ENCODE results near the gene HCK. TPM values are rescaled to one million over a fixed set of nuclear protein-coding genes. Genes with fewer than 3 reads are reported as not detected.

Gene HCK
- total RNA-seq, 1 experiment from 2014 or later, result not detected

DNA sequence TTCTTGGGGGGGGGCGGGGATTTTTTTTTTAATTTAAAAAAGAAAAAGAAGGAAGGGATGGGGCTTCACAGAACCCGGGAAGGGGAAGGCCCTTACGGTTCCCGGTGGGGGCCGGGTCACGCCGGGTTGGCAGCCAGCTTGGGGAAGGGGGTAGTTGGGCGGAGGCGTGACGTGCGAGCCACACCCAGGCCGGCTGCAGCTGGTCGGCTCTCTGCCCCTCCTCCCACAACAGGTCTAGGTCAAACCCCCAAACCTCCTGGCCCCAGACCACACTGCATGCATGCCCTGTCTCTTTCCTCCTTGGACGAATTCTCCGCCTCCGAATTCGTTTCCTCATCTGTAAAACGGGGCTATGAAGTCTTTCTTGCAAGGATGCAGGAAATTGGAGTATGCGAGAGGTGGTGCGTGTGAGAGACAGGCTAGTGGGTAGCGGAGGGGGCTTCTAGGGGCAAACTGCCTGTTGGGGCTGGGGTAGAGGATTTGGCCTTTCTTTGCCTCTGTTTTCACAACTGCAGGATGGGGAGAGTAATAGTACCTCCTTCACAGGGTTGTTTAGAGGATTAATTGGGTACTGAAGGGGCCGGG lies 828 bp downstream of the HCK start:
- H4K20me1 ChIP-seq (ENCODE audit: insufficient read depth), result no peaks in the 10 kb centered on the region; the same call in 1 of the 2 replicates
- H3K27me3 ChIP-seq (ENCODE audit: insufficient read depth, low read depth), result peaks cover 80% of the 10 kb centered on the region
- H3K36me3 ChIP-seq (ENCODE audit: low read depth), result no peaks in the 10 kb centered on the region
- intact Hi-C loops (cut with micrococcal nuclease; ENCODE audit: unreplicated experiment), result no loop called here
- H3K79me2 ChIP-seq (ENCODE audit: low read depth), result no peaks in the 10 kb centered on the region
- BruUV-seq (replicated peaks), result no TSS peak
- no peaks in the 10 kb centered on the region for H3K4me1 ChIP-seq (replicated peaks; ENCODE audit: insufficient read depth)
- no peak for DNase-seq
- no peak overlapping the region for H3K4me2 ChIP-seq
- no peaks in the 10 kb centered on the region for H3K9me2 ChIP-seq (ENCODE audit: insufficient read depth)
- TF ChIP-seq, protein P1, sequence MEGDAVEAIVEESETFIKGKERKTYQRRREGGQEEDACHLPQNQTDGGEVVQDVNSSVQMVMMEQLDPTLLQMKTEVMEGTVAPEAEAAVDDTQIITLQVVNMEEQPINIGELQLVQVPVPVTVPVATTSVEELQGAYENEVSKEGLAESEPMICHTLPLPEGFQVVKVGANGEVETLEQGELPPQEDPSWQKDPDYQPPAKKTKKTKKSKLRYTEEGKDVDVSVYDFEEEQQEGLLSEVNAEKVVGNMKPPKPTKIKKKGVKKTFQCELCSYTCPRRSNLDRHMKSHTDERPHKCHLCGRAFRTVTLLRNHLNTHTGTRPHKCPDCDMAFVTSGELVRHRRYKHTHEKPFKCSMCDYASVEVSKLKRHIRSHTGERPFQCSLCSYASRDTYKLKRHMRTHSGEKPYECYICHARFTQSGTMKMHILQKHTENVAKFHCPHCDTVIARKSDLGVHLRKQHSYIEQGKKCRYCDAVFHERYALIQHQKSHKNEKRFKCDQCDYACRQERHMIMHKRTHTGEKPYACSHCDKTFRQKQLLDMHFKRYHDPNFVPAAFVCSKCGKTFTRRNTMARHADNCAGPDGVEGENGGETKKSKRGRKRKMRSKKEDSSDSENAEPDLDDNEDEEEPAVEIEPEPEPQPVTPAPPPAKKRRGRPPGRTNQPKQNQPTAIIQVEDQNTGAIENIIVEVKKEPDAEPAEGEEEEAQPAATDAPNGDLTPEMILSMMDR (conservative IDR thresholded peaks at IDR 0.05), result no peak
- no peak for TF ChIP-seq EZH2 (IDR thresholded peaks at IDR 0.05; ENCODE audit: low read depth)
- ChIA-PET POLR2A (ENCODE audit: unreplicated experiment) (no interaction called here), CTCF (no interaction called here)
- no peak overlapping the region for H3K27ac ChIP-seq
- H2AFZ ChIP-seq, result no peak overlapping the region
- H3K9me3 ChIP-seq (ENCODE audit: insufficient read depth, low read depth), result no peaks in the 10 kb centered on the region
- no peaks in the 10 kb centered on the region for H3F3A ChIP-seq (ENCODE audit: insufficient read depth, low read depth)
- no peak overlapping the region for H3K4me3 ChIP-seq

DNA sequence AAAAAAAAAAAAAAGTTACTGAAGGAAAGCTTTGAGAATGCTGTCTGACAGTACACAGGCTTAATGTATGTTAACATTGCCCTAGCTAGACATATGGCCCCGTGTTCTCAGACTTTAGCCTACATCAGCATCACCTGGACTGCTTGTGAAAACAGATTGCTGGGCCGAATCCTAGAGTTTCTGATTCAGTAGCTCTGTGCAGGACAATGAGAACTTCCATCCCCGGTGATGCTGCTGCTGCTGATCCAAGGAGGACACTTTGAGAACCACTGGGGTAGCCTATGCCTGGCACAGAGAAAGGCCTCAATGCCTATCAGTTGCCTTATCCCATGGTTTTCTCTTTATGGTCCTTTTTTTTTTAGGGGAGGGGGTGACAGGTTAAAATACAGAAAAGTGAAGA lies 1.6 kb downstream of the HCK start:
- Histone ChIP-seq H3F3A (ENCODE audit: insufficient read depth, low read depth) (no peaks in the 10 kb centered on the region), H3K4me2 (no peak overlapping the region), H3K4me3 (no peak overlapping the region), H3K9me2 (ENCODE audit: insufficient read depth) (no peaks in the 10 kb centered on the region), H2AFZ (no peak overlapping the region), H4K20me1 (ENCODE audit: insufficient read depth) (no peaks in the 10 kb centered on the region; the same call in 1 of the 2 replicates), H3K9me3 (ENCODE audit: insufficient read depth, low read depth) (no peaks in the 10 kb centered on the region), H3K4me1 (replicated peaks; ENCODE audit: insufficient read depth) (no peaks in the 10 kb centered on the region), H3K36me3 (ENCODE audit: low read depth) (no peaks in the 10 kb centered on the region), H3K79me2 (ENCODE audit: low read depth) (no peaks in the 10 kb centered on the region), H3K27me3 (ENCODE audit: insufficient read depth, low read depth) (peaks cover 82% of the 10 kb centered on the region), H3K27ac (no peak overlapping the region)
- ChIA-PET POLR2A (ENCODE audit: unreplicated experiment) (interaction anchor here (0.6 kb wide), 1 partner anchor 380 kb away, joined by 3 read pairs; no protein-coding TSS in a partner anchor), CTCF (interaction anchor here (0.6 to 0.7 kb wide), 3 partner anchors 18 to 241 kb away, joined by 5 to 12 read pairs (median 8); no protein-coding TSS in a partner anchor)
- TF ChIP-seq, protein P1 (conservative IDR thresholded peaks at IDR 0.05), result no peak
- no peak for TF ChIP-seq EZH2 (IDR thresholded peaks at IDR 0.05; ENCODE audit: low read depth)
- BruUV-seq (replicated peaks), result no TSS peak
- no peak for DNase-seq
- intact Hi-C loops (cut with micrococcal nuclease; ENCODE audit: unreplicated experiment), result no loop called here

DNA sequence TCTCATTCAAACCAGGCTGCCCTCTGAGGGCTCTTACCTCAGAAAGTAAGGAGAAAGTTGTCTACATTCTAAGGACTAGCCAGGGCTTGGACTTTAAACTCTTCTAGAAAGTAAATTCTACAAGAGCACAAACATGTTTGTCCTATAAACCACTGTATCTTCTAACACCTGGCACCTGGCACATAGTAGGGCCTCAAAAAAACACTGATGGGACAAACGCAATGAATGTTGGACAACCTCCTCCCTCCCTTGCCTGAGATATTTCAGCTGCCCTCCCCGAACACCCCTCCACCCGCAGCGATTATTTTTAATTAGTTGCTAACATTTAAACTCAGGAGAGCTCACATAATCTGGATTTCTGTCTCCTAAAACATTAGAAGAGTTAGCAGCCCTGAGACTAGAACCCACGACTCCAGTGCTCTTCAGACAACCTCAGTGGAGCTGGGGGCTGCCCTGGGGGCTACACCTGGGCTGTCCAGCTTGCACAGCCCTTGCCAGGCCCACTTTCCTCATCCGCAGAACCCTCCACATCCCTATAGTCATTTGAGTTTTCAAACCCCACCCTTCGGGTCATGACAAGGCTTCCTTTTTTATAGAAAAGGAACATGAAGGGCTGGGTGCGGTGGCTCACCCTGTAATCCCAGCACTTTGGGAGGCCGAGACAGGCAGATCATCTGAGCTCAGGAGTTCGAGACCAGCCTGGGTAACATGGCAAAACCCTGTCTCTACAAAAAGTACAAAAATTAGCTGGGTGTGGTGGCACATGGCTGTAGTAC lies 4.9 kb downstream of the HCK start:
- Histone ChIP-seq H3K9me3 (ENCODE audit: insufficient read depth, low read depth) (no peaks in the 10 kb centered on the region), H3K27me3 (ENCODE audit: insufficient read depth, low read depth) (peaks cover 82% of the 10 kb centered on the region), H3K27ac (no peak overlapping the region), H3F3A (ENCODE audit: insufficient read depth, low read depth) (no peaks in the 10 kb centered on the region), H3K36me3 (ENCODE audit: low read depth) (no peaks in the 10 kb centered on the region), H3K9me2 (ENCODE audit: insufficient read depth) (no peaks in the 10 kb centered on the region), H3K4me3 (no peak overlapping the region), H3K79me2 (ENCODE audit: low read depth) (no peaks in the 10 kb centered on the region), H4K20me1 (ENCODE audit: insufficient read depth) (no peaks in the 10 kb centered on the region; the same call in 1 of the 2 replicates), H3K4me2 (no peak overlapping the region), H3K4me1 (replicated peaks; ENCODE audit: insufficient read depth) (no peaks in the 10 kb centered on the region), H2AFZ (no peak overlapping the region)
- no peak for DNase-seq
- CTCF ChIA-PET, result interaction anchor here (0.6 kb wide), 1 partner anchor 202 kb away, joined by 3 read pairs; no protein-coding TSS in a partner anchor
- no TSS peak for BruUV-seq (replicated peaks)
- TF ChIP-seq, protein P1 (conservative IDR thresholded peaks at IDR 0.05), result no peak
- no peak for TF ChIP-seq EZH2 (IDR thresholded peaks at IDR 0.05; ENCODE audit: low read depth)
- POLR2A ChIA-PET (ENCODE audit: unreplicated experiment), result no interaction called here
- intact Hi-C loops (cut with micrococcal nuclease; ENCODE audit: unreplicated experiment), result no loop called here
